Right lung (tissue), 5 donors: ENCODE data around the gene WTIP. TPM values are rescaled to one million over a fixed set of nuclear protein-coding genes. Genes with fewer than 3 reads are reported as not detected.
A peak's percentile ranks its signal among the peaks of the same experiment; 100 is the strongest.
"Not testable (repeated sequence)": the region's sequence is repeated elsewhere in the genome, so short reads cannot be mapped to it uniquely, and the experiment has no call there.

ENCODE experiments used
- DNase-seq, 2 donors: peaks; one replicate each; pipeline ENCODE4 v3.0.0-alpha.2; 2013
- polyA plus RNA-seq, 5 donors: library from polyadenylated mRNA; unstranded; fragments of 120-200 nt; gene quantifications; one replicate each; pipeline versions ENCODE4 v1.2.1 to v1.2.3, GENCODE V29; 2013; ENCODE audit warnings: inconsistent platforms in 1 of 5, low replicate concordance in 1 of 5; ENCODE audit not compliant: insufficient read length in 5 of 5, insufficient read depth in 1 of 5

Gene WTIP
- polyA plus RNA-seq, 5 donors, result 20.5 to 32.5 (median 30.5) TPM

DNA sequence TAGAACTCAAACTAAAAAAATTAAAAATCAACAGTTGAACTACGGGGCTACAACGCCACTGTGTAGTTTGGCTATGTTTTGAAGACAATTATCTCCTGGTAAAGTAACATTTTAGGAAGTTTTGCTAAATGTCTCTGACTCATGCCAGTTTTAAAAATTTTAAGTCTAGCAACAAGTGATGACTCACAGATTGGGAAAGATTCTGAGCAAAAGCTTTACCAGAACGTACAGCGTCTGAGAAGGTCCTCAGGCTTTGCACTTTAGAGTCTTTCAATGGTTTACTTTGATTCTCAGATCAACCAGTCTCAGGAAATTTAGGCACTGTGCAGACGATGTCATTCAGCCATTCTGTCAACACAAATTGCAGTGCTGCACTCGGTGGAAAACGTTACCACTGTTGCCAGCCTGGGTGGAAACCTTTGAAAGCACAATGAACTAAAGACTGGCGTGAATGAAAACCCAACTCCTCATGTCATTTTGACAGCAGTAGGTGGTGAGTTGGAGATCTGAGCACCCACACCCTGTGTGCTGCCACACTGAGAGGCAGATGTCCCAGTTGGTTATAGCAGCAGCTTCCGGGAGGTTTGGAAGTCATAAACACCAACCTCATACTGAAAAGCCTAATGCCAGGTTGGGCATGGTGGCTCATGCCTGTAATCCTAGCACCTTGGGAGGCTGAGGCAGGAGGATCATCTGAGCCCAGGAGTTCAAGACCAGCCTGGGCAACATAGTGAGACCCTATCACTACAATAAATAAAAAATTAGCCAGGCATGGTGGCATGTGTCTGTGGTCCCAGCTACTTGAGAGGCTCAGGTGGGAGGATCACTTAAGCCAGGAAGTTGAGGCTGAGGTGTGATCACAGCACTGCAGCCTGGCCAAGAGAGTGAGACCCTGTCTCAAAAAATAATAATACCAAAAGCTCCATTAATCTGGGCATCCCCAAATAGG, 6.3 kb upstream of the WTIP start:
- no peak for DNase-seq

DNA sequence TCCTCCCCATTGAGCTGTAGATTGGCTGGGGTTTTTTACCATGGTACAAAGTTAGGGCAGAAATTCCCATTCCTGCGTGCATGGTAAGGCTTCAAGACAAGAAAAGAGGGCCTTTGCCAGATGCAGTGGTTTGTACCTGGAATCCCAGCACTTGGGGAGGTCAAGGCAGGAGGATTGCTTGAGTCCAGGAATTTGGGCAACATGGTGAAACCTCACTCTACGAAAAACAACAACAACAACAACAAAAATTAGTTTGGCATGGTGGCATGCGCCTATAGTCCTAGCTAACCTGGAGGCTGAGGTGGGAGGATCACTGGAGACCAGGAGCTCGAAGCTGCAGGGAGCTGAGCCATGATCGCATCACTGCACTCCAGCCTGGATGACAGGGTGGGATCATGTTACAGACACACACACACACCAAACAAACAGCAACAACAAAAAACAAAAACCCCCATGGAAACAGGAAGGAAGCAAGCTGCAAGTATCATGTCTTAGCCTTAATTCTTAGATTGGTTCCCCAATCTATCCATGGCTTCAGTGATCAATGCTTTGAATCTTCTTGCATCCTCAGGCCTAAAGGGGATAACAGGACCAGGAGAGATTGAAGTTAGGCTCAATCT, 5.5 kb upstream of the WTIP start:
- DNase-seq, result no peak

GRCh38 chr19:34478496-34478895, 3.1 kb upstream of the WTIP start:
- DNase-seq, result not testable (repeated sequence)

GRCh38 chr19:34479396-34479795, 2.2 kb upstream of the WTIP start:
- no peak for DNase-seq

DNA sequence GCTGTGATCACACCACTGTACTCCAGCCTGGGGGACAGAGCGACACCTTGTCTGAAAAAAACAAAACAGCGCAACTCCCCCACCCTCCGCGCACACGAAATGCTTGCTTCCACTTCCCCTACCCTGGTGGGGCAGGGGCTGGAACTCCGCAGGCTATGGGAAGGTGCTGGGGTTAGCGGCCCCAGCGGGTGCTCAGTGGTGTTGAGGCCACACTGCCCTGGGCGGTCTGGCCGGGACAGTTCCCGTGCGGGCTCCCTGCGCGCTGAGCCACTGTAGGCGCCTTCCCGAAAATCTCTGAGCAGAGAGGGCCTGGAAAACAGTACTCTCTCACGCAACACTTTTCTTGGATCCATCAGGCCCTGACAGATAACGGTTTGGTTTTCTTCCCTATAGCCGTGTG, 1.1 kb upstream of the WTIP start:
- no peak for DNase-seq

- DNase-seq, result peak in 1 of 2 donors; percentile 30
These were observed 362 bp downstream of the WTIP start for GRCh38 chr19:34481861-34482379.

DNA sequence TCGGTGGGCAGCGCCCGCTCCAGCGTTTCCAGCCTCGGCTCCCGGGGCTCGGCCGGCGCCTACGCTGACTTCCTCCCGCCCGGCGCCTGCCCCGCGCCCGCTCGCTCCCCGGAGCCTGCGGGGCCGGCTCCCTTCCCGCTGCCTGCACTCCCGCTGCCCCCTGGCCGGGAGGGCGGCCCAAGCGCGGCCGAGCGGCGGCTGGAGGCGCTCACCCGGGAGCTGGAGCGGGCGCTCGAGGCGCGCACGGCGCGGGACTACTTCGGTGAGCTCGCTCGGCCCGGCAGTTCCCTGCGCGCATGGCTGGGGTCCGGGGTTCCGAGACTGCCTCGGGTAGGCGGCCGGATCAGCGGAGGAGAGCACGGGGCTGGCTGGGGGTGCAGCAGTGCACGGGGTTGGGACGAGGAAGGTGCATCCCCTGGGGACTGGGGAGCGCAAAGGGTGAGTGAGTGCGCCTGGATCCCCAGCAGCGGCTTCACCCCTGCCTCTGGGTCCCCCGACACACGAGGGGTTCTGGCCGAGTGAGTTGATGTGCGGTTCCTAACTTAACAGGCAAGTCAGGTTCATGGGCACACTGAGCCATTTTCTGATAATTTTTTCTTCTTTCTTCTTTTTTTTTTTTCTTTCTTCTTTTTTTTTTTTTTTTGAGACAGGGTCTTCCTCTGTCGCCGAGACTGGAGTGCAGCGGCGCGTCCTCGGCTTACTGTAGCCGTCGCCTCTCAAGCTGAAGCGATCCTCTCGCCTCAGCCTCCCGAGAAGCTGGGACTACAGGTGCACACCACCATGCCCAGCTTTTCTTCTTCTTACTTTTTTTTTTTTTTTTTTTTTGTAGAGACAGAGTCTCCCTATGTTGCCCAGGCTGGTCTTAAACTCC, 1.1 kb downstream of the WTIP start:
- DNase-seq, result peak in 1 of 2 donors; percentile 31

GRCh38 chr19:34484328-34484727, 2.8 kb downstream of the WTIP start:
- no peak for DNase-seq

DNA sequence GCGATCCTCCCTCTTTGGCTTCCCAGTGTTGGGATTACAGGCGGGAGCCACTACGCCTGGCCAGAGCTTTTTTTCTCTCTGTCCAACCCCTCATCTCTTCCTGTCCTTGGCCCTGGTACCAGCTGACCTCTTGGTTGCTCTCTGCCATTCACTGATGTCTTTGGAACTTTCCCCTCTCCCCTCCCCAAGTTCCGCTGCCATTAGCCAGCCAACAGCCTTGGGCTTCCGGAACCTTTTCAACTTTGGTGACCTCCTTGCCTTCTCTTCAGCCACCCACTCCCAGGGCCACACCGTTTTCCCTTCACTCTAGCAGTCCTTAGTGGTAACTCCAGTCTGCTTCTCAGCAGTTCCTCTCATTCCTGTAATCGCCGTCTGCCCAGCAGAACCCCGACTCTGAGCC, 4.3 kb downstream of the WTIP start:
- no peak for DNase-seq

DNA sequence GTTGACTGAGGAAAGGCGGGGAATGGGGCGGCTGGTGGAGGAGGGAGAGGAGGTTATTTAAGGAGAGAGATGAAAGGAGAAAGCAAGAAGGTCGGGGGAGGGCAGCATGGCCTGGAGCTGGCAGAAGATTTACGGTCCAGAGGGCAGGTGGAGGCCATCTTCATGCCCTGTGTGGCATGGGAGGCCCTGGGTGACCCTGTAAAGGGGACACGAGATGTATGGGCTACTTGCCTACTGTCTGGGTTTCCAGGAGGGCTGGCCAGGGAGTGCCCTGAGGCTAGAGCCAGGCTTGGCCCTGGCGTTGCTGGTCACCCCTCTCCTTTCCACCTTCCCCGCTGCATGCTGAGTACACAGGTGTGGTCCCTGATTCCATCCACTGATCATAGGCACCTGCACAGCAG, 6.1 kb downstream of the WTIP start:
- no peak for DNase-seq

DNA sequence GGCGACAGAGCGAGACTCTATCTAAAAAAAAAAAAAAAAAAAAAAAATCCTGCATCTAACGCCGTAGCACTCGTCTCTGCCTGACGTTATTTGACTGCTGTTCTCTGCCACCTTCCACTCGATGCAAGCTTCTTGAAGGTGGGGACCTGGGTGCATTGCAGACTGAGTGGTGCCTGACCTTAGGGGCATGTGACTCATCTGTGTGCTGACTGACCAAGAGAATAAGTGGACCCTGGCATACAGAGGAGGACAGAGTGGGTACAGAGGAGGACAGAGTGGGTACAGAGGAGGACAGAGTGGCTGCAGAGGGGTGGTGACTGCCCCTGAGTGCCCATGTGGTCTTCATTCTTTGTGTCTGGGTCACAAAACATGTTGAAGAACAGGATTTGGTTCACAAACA, 7.6 kb downstream of the WTIP start:
- no peak for DNase-seq

GRCh38 chr19:34490141-34490766, 8.7 kb downstream of the WTIP start:
- DNase-seq, result no peak

- DNase-seq, result no peak
These were observed 11.6 kb downstream of the WTIP start for GRCh38 chr19:34493038-34493648.

GRCh38 chr19:34493649-34494044, 12.1 kb downstream of the WTIP start:
- DNase-seq, result no peak

DNA sequence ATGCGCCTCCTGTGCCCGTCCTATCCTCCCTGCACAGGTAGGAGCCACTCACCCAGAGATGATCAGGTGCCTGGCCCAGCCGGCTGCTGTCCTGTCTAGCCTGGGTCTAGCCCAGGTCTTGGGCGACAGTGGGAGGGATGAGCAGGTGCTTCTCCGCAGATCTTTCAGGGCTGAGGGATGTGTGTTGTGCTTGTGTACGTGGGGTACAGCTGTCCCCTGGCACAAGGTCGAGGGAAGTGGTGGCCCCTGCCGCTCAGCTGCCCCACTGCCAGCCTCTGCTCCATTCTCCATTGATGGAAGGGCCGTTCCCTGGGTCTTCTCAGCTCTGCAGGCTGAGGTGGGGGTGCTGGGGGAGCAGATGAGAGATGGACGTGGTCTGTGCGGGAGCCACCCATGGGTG, 13.0 kb downstream of the WTIP start:
- no peak for DNase-seq

DNA sequence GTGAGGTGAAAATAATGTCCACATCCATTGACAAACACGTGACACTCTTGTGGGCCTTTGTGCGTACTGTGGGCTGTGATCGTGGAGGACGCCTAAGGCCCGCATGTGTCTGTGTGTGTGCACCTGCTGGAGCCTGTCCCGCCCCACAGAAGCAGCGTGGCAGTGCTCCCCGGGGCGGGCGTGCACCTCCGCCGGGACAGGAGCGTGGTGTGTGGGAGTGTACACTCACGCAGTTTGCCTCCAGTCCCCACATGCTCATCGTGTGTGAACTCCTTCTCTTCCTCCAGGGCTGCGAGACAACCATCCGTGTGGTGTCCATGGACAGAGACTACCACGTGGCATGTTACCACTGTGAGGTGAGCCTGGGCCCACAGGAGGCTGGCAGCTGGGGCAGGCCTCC, 13.9 kb downstream of the WTIP start:
- DNase-seq, result no peak

GRCh38 chr19:34497112-34497805, 15.7 kb downstream of the WTIP start:
- no peak for DNase-seq

- DNase-seq, result no peak
These were observed 17.7 kb downstream of the WTIP start for GRCh38 chr19:34499155-34499834.

GRCh38 chr19:34500656-34501120, 19.1 kb downstream of the WTIP start:
- no peak for DNase-seq
